HCT116 (cell line): ENCODE data around the gene PGBD5. TPM values are rescaled to one million over a fixed set of nuclear protein-coding genes. Genes with fewer than 3 reads are reported as not detected.

ENCODE experiments used
- ATAC-seq: fragments of 200-7000 bp; cut with Tn5 transposase; 2 replicates; pipeline ENCODE4 v1.9.1; 2020; ENCODE audit warnings: mild to moderate bottlenecking, moderate library complexity
- BruUV-seq: library from RNA; stranded (reverse); fragments of 400-500 nt; replicated peaks from 2 replicates; lab custom pipeline; 2021; lab: Mats Ljungman, UMichigan
- CTCF ChIA-PET: fragments of 300-600 bp; sonication (Branson Sonifier 250); formaldehyde crosslinking; loops from one replicate; lab custom pipeline; 2021; ENCODE audit warnings: antibody characterized with exemption; lab: Charles Lee
- POLR2A ChIA-PET: fragments of 300-600, 350-600 bp; sonication (Branson Sonifier 250); formaldehyde crosslinking; loops from one replicate; lab custom pipeline; 2021; ENCODE audit warnings: antibody characterized with exemption; lab: Charles Lee
- RAD21 ChIA-PET, 2 experiments: fragments of 300-600 bp; sonication (Branson Sonifier 250); formaldehyde crosslinking; loops; one replicate each; lab custom pipeline; 2023; ENCODE audit warnings: low total read pairs in 2 of 2; ENCODE audit not compliant: uncharacterized antibody in 2 of 2, unreplicated experiment in 2 of 2, low non-redundant PET in 1 of 2; lab: Charles Lee
- DNase-seq: peaks from one replicate; pipeline ENCODE4 v3.0.0-alpha.2; 2010; ENCODE audit warnings: low read depth, low spot score
- H2AFZ ChIP-seq: fragments of 200-600 bp; shearing (Covaris generic), sonication (generic); 2 replicates; pipeline ENCODE4 v1.6.1; 2017; ENCODE audit warnings: low read depth, mixed run types, mixed read lengths, antibody characterized with exemption, low read length; ENCODE audit not compliant: poor library complexity, severe bottlenecking
- H3K27ac ChIP-seq: 2 replicates; pipeline ENCODE4 v1.5.1; 2012; ENCODE audit warnings: low read depth, low read length
- H3K27me3 ChIP-seq: fragments of 200-600 bp; sonication (generic); 2 replicates; pipeline ENCODE4 v1.6.1; 2016; ENCODE audit warnings: mixed run types, low read length, mixed read lengths; ENCODE audit not compliant: insufficient read depth
- H3K36me3 ChIP-seq, 2 experiments: fragments of 200-500 bp in 1 of 2; fragments of 200-600 bp in 1 of 2; sonication (Bioruptor generic) in 1 of 2; sonication (generic) in 1 of 2; 2 replicates each; pipeline versions ENCODE4 v1.5.1 to v1.6.1; 2014 to 2016; ENCODE audit warnings: low read length in 2 of 2, inconsistent platforms in 1 of 2, mixed read lengths in 1 of 2, mixed run types in 1 of 2; ENCODE audit not compliant: insufficient read depth in 2 of 2, control insufficient read depth in 1 of 2
- H3K4me1 ChIP-seq, 2 experiments: fragments of 200-600 bp in 1 of 2; sonication (generic) in 1 of 2; 2 replicates each; pipeline versions ENCODE4 v1.5.1 to v1.6.1; 2012 to 2017; ENCODE audit warnings: low read length in 2 of 2, inconsistent platforms in 1 of 2, mild to moderate bottlenecking in 1 of 2, mixed read lengths in 1 of 2, mixed run types in 1 of 2, moderate library complexity in 1 of 2; ENCODE audit not compliant: insufficient read depth in 2 of 2, control insufficient read depth in 1 of 2
- H3K4me2 ChIP-seq: fragments of 200-600 bp; sonication (generic); 2 replicates; pipeline ENCODE4 v1.6.1; 2017; ENCODE audit warnings: mixed run types, low read length, mixed read lengths
- H3K4me3 ChIP-seq, 2 experiments: fragments of 200-600 bp in 1 of 2; sonication (generic) in 1 of 2; replicated peaks in 1 of 2; 2 replicates each; pipeline ENCODE4 v1.5.1; 2011 to 2016; ENCODE audit warnings: low read length in 2 of 2, control low read depth in 1 of 2, low read depth in 1 of 2, mild to moderate bottlenecking in 1 of 2, mixed read lengths in 1 of 2, mixed run types in 1 of 2
- H3K79me2 ChIP-seq: fragments of 200-600 bp; sonication (generic); 2 replicates; pipeline ENCODE4 v1.6.1; 2017; ENCODE audit warnings: mild to moderate bottlenecking, mixed run types, low read length, moderate library complexity, mixed read lengths; ENCODE audit not compliant: insufficient read depth
- H3K9ac ChIP-seq: fragments of 200-600 bp; sonication (generic); 2 replicates; pipeline ENCODE4 v1.6.1; 2016; ENCODE audit warnings: low read length, mixed read lengths
- H3K9me2 ChIP-seq: fragments of 200-600 bp; sonication (generic), shearing (Covaris generic); 2 replicates; pipeline ENCODE4 v1.6.1; 2017; ENCODE audit warnings: mixed run types, mild to moderate bottlenecking, moderate library complexity; ENCODE audit not compliant: insufficient read depth
- H3K9me3 ChIP-seq, 2 experiments: fragments of 200-500 bp in 1 of 2; fragments of 200-600 bp in 1 of 2; sonication (Bioruptor generic) in 1 of 2; sonication (generic) in 1 of 2; 2 replicates each; pipeline ENCODE4 v1.6.1; 2014 to 2017; ENCODE audit warnings: low read length in 2 of 2, mixed read lengths in 2 of 2, inconsistent platforms in 1 of 2, low read depth in 1 of 2, mild to moderate bottlenecking in 1 of 2, mixed run types in 1 of 2, moderate library complexity in 1 of 2; ENCODE audit not compliant: control insufficient read depth in 1 of 2, insufficient read depth in 1 of 2
- H4K20me1 ChIP-seq: fragments of 200-600 bp; sonication (generic), shearing (Covaris generic); 2 replicates; pipeline ENCODE4 v1.6.1; 2017; ENCODE audit warnings: mixed run types, mild to moderate bottlenecking, moderate library complexity; ENCODE audit not compliant: insufficient read depth
- CBX3 ChIP-seq: IDR thresholded peaks from 2 replicates; pipeline ENCODE4 v1.6.1; 2012; ENCODE audit warnings: low read depth
- ELF1 ChIP-seq: IDR thresholded peaks from 2 replicates; pipeline ENCODE4 v1.6.1; 2012; ENCODE audit warnings: low read depth, borderline replicate concordance
- EZH2 ChIP-seq: fragments of 200-600 bp; sonication (generic); IDR thresholded peaks from 2 replicates; pipeline ENCODE4 v1.6.1; 2017; ENCODE audit warnings: antibody characterized with exemption, mixed run types
- EZH2phosphoT487 ChIP-seq: fragments of 200-600 bp; IDR thresholded peaks from 2 replicates; pipeline ENCODE4 v1.6.1; 2018; ENCODE audit warnings: antibody characterized with exemption, borderline replicate concordance
- MAX ChIP-seq: IDR thresholded peaks from 2 replicates; pipeline ENCODE4 v1.6.1; 2012
- RAD21 ChIP-seq: IDR thresholded peaks from 2 replicates; pipeline ENCODE4 v1.6.1; 2012; ENCODE audit warnings: low read depth, mild to moderate bottlenecking
- TCF7L2 ChIP-seq: IDR thresholded peaks from 2 replicates; pipeline ENCODE4 v1.7.0; 2011; ENCODE audit warnings: borderline replicate concordance, inconsistent platforms; ENCODE audit not compliant: insufficient read depth, insufficient read length; ENCODE audit errors: extremely low read depth
- YY1 ChIP-seq: IDR thresholded peaks from 2 replicates; pipeline ENCODE4 v1.6.1; 2011; ENCODE audit warnings: low read length, low read depth, moderate library complexity, mild to moderate bottlenecking; ENCODE audit not compliant: insufficient replicate concordance; ENCODE audit errors: extremely low read depth
- ZNF274 ChIP-seq: fragments of 200-500 bp; sonication (Bioruptor generic); IDR thresholded peaks from 2 replicates; pipeline ENCODE4 v1.6.1; 2014; ENCODE audit warnings: mild to moderate bottlenecking, low read depth, low read length, inconsistent platforms
- intact Hi-C: fragments of 100-400 bp; cut with micrococcal nuclease; formaldehyde crosslinking; loops from 2 replicates; pipeline ENCODE4 v1.10.0; 2022
- total RNA-seq: library from RNA; stranded (reverse); gene quantifications from one replicate; pipeline ENCODE4 v1.2.1, GENCODE V29; 2021; ENCODE audit not compliant: unreplicated experiment

Gene PGBD5
- total RNA-seq, 1 experiment from 2014 or later: 0.27 TPM

- TF ChIP-seq MAX (no peak), EZH2 (no peak)
Measured at GRCh38 chr1:230391776-230392535, 34.2 kb downstream of the PGBD5 start (continued).

- Histone ChIP-seq H3K27ac (no peak overlapping the region), H3K27me3 (no peaks in the 10 kb centered on the region; the same call in 1 of the 2 replicates), H3K9me2 (no peaks in the 10 kb centered on the region), H3K36me3 (no peaks in the 10 kb centered on the region), H2AFZ (no peak overlapping the region), H4K20me1 (no peaks in the 10 kb centered on the region), H3K79me2 (no peaks in the 10 kb centered on the region), H3K9me3 (no peaks in the 10 kb centered on the region), H3K4me3 (no peak overlapping the region), H3K9ac (no peak overlapping the region), H3K4me2 (no peak overlapping the region), H3K4me1 (no peaks in the 10 kb centered on the region)
- ChIA-PET POLR2A (no interaction called here), RAD21 (no interaction called here), CTCF (no interaction called here)
- ATAC-seq (no peak), DNase-seq (no peak)
- BruUV-seq: no TSS peak
- intact Hi-C loops: no loop called here
- no peak for TF ChIP-seq EZH2phosphoT487
- TF ChIP-seq CBX3: no peak
- no peak for TF ChIP-seq ZNF274
- no peak for TF ChIP-seq ELF1
- no peak for TF ChIP-seq YY1
- TF ChIP-seq TCF7L2: no peak
- TF ChIP-seq RAD21: no peak
Measured at GRCh38 chr1:230390371-230390770, 35.8 kb downstream of the PGBD5 start.
